ENCODE measurements around the gene CHP1.
"Not testable (repeated sequence)": the region's sequence is repeated elsewhere in the genome, so short reads cannot be mapped to it uniquely, and the experiment has no call there.

The CHP1 gene

GRCh38 chr15:41276831-41277230 lies 45.8 kb downstream of the CHP1 start:
- no peak overlapping the region for H3K4me3 ChIP-seq (replicated peaks; ENCODE audit: low read depth, low read length)
- DNase-seq (ENCODE audit: extremely low read depth, insufficient read length) = no peak
- TF ChIP-seq CTCF (IDR thresholded peaks at IDR 0.05; ENCODE audit: insufficient read depth, low read length, poor library complexity, severe bottlenecking) = no peak
- H3K36me3 ChIP-seq (ENCODE audit: control insufficient read depth, insufficient read depth, low read length) = no peaks in the 10 kb centered on the region; the same call in 1 of the 2 replicates
- no peaks in the 10 kb centered on the region for H3K27me3 ChIP-seq (replicated peaks; ENCODE audit: control insufficient read depth, insufficient read depth, low read length)

- DNase-seq (ENCODE audit: extremely low read depth, insufficient read length) = no peak
- H3K4me3 ChIP-seq (replicated peaks; ENCODE audit: low read depth, low read length) = no peak overlapping the region
- no peak for TF ChIP-seq CTCF (IDR thresholded peaks at IDR 0.05; ENCODE audit: insufficient read depth, low read length, poor library complexity, severe bottlenecking)
- no peaks in the 10 kb centered on the region; the same call in 1 of the 2 replicates for H3K36me3 ChIP-seq (ENCODE audit: control insufficient read depth, insufficient read depth, low read length)
- H3K27me3 ChIP-seq (replicated peaks; ENCODE audit: control insufficient read depth, insufficient read depth, low read length) = no peaks in the 10 kb centered on the region
Observed at GRCh38 chr15:41278319-41278718, 47.3 kb downstream of the CHP1 start.

DNA sequence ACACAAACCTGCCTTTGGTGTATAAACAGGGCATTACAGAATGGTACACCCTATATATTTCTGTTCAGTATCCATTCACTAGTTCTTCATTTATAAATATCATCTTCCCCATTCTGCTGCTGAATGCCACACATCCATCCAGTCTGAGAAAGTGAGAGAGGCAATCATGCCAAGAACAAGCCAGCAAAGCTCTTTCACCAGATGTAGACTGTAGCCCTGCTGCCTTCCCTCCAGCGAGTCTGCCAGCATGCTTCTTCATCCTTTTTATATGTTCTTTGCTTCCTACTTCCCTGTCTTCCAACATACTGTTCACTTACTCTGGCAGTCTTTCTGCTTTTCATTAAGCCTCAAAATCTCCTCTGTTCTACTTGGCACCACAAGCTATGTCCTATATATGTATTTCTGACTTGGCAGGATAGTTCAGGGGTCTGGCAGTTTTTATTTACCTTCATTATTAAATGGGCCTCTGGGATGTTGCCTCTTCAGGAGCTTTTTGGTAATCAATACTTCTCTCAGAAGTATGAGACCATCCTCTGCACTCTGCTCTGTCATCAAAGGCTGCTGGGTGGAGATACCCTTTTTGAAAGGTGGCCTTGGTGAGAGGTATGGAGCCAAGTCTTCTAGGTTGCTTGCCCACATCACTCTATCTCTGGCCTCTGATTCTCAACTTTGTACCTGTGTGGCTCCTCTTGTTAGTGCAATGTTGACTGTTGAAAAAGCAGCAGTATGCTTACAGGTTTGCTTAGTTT lies 48.6 kb downstream of the CHP1 start:
- DNase-seq (ENCODE audit: extremely low read depth, insufficient read length) = no peak
- Histone ChIP-seq H3K4me3 (replicated peaks; ENCODE audit: low read depth, low read length) (no peak overlapping the region), H3K27me3 (replicated peaks; ENCODE audit: control insufficient read depth, insufficient read depth, low read length) (no peaks in the 10 kb centered on the region), H3K36me3 (ENCODE audit: control insufficient read depth, insufficient read depth, low read length) (no peaks in the 10 kb centered on the region; the same call in 1 of the 2 replicates)
- TF ChIP-seq CTCF (IDR thresholded peaks at IDR 0.05; ENCODE audit: insufficient read depth, low read length, poor library complexity, severe bottlenecking) = no peak

DNA sequence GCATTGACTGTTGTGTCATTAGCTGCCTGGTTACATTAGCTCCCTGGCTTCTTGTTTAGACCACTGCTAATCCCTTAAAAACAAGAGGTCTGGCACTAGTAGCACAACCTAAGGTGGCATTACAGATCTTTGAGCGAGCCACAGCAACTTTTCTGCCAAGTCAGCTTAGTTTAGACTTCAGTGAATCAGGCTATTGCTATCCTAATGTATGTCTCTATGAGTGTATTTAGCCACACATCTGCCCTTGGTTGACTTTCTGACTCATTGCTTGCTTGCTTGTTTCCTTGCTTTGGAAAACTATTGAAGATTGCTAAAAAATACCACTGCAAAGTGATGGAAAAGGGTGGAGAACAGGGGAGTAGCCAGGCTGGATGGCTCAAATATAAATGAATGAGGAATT lies 50.2 kb downstream of the CHP1 start:
- no peaks in the 10 kb centered on the region; the same call in 1 of the 2 replicates for H3K36me3 ChIP-seq (ENCODE audit: control insufficient read depth, insufficient read depth, low read length)
- H3K27me3 ChIP-seq (replicated peaks; ENCODE audit: control insufficient read depth, insufficient read depth, low read length) = no peaks in the 10 kb centered on the region
- TF ChIP-seq CTCF (IDR thresholded peaks at IDR 0.05; ENCODE audit: insufficient read depth, low read length, poor library complexity, severe bottlenecking) = no peak
- no peak overlapping the region for H3K4me3 ChIP-seq (replicated peaks; ENCODE audit: low read depth, low read length)
- no peak for DNase-seq (ENCODE audit: extremely low read depth, insufficient read length)

DNA sequence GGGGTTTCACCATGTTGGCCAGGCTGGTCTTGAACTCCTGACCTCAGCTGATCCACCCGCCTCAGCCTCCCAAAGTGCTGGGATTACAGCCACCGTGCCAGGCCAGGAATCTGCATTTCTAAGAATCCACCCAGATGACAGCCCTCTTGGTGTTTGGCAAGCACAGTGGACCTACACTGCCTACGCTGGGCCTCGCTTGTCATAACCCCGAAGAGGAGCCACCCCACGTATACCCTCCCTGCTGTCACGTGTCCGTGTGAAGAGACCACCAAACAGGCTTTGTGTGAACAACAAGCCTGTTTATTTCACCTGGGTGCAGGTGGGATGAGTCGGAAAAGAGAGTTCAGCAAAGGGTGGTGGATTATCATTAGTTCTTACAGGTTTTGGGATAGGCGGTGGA lies 51.4 kb downstream of the CHP1 start:
- not testable (repeated sequence) for H3K4me3 ChIP-seq (replicated peaks; ENCODE audit: low read depth, low read length); H3K27me3 ChIP-seq (replicated peaks; ENCODE audit: control insufficient read depth, insufficient read depth, low read length); H3K36me3 ChIP-seq (ENCODE audit: control insufficient read depth, insufficient read depth, low read length); DNase-seq (ENCODE audit: extremely low read depth, insufficient read length)

DNA sequence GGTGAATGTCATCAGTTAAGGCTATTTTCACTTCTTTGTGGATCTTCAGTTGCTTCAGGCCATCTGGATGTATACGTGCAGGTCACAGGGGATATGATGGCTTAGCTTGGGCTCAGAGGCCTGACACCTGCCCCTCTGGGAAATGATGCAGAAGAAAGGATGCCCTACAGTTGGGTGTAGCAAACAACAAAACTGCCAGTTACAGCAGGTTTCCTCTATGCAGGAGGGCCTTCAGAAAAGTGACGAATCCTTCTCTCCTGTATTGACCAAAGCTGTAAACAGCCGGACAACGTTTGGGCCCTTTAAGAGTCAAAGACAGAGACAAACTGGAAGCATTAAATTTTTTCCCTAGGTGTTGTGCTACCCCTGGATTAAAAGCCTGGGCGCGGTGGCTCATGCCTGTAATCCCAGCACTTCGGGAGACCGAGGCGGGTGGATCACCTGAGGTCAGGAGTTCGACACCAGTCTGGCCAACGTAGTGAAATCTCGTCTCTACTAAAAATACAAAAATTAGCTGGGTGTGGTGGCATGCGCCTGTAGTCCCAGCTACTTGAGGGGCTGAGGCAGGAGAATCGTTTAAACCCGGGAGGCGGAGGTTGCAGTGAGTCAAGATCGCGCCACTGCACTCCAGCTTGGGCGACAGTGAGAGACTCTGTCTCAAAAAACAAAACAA lies 52.0 kb downstream of the CHP1 start:
- peak overlapping the region; percentile 29 for H3K4me3 ChIP-seq (replicated peaks; ENCODE audit: low read depth, low read length)
- DNase-seq (ENCODE audit: extremely low read depth, insufficient read length) = peak; percentile 20
- H3K27me3 ChIP-seq (replicated peaks; ENCODE audit: control insufficient read depth, insufficient read depth, low read length); H3K36me3 ChIP-seq (ENCODE audit: control insufficient read depth, insufficient read depth, low read length): not testable (repeated sequence)

Measured in GM06990 (cell line).